Measurements from ENCODE around the gene ITPR1.

The ITPR1 gene

DNA sequence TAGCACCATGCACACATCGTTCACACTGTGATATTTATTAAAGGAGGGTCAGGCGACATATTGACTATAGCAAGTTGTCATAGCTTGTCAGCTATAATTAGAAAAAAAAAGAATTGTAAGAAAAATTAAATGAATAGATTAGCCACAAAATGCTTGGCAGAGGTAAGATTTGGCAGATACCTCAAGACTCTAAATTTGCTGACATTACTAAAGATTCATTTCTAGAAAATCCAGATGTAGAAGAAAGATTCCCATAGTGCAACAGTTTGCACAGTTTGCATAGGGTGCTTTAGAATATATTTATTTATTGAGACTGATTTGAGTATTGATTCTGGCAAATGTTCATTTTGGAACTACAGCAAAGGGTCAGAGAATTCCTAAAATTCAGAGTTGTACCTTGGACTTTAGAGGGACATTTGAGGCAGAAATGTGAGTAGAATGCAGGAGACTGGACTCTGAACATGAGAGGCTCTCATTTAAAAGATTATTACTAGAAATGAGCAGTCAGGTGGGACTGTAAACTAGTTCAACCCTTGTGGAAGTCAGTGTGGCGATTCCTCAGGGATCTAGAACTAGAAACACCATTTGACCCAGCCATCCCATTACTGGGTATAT lies 384.1 kb downstream of the ITPR1 start:
- DNase-seq = no peak

DNA sequence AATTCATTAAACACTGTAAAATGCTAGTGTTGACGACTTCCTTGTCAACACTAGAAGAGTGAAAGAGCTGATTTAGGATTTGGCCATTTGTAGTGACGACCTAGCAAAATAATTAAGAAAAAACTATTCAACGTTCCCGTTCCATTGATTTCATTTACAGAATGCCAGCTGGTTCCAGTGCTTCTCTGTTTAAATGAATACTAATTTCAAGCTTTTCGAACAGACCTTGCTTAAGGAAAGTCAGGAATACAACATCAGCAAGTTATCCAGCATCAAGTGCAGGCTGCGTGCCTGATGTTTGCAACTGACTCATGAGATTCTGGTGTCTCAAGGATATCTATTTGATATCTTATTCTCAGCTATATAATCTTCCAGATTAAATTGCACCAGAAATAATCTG lies 387.7 kb downstream of the ITPR1 start:
- no peak for DNase-seq

DNA sequence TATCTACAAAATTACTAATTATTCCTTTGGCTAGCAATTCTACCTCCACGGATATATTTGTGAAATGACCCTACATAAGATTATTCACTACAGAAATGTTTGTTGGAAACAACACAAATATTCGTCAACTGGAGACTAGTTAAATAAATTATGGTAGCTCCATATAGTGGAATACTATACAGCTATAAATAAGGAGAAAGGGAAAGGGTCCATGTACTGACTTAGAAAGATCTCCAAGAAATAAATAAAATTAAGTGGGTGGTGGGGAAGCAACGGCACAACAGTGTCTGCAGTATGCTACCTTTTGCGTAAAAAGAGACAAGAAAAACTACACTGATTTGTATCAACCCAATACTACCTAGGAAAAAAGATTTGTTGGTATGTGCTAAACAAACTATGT lies 389.4 kb downstream of the ITPR1 start:
- DNase-seq = no peak

DNA sequence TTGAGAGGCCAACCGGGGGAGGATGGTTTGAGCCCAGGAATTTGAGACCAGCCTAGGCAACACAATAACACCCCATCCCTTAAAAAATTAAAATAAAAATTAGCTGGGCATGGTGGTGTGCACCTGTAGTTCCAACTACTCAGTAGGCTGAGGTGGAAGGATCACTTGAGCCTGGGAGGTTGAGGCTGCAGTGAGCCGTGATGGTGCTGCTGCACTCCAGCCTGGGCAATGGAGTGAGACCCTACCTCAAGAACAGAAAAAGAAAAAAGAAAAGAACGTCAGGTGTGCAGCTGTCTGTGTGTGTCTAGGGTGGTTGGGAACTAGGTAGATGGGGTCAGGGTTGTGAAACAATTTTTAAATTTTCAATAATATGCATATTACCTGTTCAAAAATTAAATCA lies 389.9 kb downstream of the ITPR1 start:
- DNase-seq = no peak

DNA sequence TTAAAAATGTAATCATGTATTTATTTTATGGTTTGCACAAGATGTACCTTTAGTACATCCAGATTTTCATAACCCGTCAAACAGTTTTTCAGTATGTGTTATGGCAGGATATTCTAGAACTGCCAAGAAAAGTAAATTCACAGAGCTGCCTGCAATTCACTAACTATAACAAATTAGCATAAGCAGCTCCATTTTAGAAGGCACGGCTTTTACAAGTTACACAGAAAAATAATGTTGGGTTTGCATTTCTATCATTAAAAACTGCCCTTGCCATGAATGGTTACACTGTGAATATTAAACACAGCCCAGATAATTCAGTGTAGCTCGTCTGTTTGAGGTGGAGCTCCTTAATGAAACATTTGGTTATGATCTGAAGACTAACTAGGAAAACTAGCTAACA lies 391.7 kb downstream of the ITPR1 start:
- DNase-seq = no peak

DNA sequence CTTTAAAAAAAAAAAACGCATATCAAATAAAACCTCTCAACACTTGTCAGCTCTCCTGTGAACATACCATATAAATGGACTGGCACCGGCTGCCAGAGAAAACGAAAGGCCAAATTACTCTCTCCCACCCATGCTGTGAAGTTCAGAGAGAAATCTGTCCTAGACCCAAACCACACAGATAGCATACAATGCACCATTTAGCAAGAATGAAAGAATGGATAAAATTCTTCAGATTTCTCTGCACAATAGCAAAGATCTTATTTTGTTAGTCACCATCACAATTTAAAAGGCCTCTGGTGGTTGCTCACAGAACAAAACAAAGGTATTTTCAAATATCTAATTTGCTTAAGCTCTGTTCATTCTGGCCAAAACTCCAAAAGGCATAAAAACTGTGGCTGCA lies 392.2 kb downstream of the ITPR1 start:
- no peak for DNase-seq

DNA sequence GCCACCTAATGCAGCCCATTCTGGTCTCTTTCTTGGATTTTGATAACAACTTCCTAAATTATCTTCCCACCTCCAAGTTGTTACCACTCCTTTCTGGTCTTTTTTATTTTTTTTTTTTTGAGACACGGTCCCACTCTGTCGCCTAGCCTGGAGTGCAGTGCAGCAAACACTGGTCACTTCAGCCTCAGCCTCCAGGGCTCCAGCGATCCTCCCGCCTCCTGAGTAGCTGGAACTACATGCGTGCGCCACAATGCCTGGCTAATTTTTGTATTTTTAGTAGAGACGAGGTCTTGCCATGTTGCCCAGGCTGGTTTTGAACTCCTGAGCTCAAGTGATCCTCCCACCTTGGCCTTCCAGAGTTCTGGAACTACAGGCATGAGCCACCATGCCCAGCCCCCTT lies 393.3 kb downstream of the ITPR1 start:
- no peak for DNase-seq

DNA sequence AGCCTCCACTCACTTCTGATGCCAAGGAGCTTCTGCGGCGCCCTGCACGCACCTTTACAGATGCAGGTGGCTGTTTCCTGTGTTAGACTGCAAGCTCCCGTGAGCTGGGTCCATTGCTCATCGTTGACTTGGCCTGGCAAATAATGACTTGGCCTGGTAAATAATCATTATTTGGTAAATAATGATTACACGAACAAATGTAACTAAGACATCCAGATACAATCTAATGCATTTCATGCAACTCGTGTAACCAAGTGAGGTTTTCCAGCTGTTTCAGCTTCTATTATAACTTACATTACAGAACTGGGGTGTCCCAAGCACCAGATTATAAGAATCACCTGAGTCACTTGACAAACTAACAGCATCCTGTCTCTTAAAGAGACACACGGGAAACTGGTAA lies 394.0 kb downstream of the ITPR1 start:
- DNase-seq = no peak

DNA sequence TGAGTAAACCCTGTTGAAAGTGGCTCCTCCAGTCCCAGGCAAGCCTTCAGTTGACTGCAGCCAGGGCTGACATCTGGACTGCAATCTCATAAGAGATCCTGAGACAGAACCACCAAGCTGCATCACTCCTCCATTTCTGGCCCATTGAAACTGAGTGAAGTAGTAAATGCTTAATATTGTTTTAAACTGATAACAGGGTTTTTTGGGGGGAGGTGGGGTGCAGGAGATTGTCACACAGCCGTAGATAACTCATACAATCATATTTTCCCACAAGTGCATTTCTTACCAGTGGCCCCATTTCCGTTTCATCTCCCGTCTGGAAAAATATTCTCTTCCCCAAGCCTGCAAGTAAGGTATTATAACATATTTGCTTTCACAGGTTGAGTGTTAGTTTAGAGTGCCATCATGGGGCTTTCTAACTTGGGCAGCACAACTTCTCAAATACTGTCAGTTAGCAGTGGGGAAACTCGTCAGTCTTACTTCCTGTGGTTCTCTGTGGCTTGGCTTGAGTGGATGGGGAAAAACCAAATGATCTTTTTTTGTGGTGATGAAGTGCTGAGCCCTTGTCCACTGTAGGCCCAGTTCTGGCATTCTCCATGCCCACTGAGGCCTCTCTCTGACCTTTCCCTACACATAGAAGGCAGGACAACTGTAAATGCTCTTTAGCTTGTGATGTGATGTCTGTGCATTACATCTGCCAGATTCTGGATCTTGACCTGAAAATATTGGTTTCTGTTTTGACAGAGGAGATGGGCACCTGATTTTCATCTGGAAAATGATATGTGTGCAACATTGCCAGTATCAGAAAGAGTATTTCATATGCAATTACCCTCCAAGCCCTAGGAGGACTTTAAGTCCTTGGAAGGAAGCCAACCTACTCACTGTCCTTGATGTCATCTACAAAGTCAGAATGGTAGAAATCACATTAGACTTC lies 396.0 kb downstream of the ITPR1 start:
- DNase-seq = no peak

DNA sequence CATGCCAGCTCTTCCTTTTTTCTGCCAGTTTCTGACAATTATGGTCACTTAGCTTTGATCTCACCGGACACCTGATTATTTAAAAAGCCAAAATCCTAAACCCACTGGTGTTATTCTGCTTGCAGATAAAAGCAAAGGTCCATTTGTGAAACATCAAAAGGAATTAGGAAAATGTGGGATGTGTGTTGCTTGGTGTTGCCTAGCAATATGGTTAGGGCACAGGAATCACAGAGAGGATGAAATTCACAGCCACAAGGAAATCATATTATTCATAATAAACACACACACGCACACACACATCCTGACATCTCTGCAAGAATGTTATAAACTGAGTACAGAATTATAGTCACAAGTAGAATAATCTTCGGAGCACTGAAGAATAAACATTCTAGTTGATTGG lies 396.7 kb downstream of the ITPR1 start:
- DNase-seq = no peak

DNA sequence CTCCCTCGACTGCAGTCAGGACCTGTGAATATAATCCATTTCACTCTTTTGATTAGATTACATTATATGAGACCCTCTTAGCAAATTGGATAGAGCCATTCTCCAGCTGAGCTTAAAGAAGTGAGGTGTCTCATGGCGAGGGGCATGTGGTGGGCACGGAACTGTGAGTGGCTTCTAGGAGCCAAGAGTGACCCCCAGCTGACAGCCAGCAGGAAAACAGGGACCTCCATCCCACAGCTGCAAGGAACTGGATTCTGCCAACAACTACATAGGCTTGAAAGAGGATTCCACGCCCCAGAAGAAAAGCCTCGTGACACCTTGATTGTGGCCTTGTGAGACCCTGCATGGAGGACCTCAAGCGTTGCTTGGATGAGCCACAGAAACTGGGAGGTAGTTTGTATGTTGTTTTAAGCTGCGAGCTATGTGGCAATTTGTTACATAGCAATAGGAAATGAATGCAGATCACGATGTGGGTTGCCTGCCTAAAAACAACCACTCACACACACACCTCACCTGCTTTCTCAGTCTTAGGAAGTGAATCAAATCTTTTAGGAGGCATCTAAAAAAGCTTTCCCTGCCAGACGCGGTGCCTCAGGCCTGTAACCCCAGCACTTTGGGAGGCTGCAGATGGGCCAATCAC lies 401.9 kb downstream of the ITPR1 start:
- no peak for DNase-seq

DNA sequence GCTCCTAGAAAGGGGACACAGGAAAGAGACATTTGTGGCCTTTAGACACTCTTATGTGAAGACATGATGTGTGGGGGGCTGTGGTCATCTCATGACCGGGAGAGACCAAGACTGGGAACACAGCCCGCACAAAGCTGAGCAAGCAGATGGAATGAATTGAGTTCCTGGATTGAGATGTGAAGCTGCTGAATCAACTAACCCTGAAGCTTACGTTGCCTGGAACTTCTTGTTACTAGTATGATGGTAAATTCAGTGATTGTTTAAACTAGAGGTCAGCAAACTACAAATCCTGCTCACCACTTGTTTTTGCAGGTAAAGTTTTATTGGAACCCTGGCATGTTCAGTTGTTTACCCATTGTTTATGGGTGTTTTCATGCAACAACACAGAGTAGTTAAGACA lies 402.7 kb downstream of the ITPR1 start:
- DNase-seq = no peak
